HG03457 (cell line): Measurements from ENCODE around the gene PTGER1.
"Not testable (repeated sequence)": the region's sequence is repeated elsewhere in the genome, so short reads cannot be mapped to it uniquely, and the experiment has no call there.

Experiments used
- ATAC-seq: cut with Tn5 transposase; IDR thresholded peaks from one replicate; pipeline ENCODE4 v1.9.1; 2021; ENCODE audit warnings: moderate number of reproducible peaks; ENCODE audit not compliant: unreplicated experiment

PTGER1 gene

DNA sequence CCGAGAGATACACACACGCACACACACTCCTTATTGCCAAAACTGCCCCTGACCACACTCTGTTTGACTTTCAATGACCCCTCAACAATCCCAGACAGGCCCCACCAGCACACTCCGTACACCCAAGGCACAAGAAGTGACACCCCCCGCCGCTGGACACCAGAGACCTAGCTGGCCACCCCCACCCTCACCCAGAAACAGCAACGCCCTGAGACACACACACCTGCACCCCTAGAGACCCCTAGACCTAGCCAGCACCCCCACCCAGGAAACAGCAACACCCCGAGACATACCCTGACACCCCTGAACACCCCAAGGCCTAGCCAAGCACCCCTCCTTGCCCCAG, 1.1 kb upstream of the PTGER1 start:
- ATAC-seq: no peak

DNA sequence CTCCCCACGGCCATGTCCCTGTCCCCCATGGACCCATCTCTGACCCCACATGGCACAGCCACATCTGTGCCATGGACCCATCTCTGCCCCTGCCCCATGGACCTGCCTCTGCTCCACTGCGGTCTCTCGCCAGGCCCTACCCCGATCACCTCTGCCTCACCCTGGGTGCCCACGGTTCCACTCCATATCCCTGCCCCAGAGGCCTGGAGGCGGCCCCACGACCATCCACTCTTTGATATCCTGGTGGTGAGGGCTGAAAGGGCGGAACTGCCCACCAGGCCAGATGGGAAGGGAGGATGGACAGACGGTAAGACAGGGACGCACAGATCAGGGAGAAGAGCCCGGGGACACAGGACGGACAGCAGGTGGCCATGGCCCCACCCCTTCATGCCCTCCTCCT, 327 bp downstream of the PTGER1 start:
- no peak for ATAC-seq

DNA sequence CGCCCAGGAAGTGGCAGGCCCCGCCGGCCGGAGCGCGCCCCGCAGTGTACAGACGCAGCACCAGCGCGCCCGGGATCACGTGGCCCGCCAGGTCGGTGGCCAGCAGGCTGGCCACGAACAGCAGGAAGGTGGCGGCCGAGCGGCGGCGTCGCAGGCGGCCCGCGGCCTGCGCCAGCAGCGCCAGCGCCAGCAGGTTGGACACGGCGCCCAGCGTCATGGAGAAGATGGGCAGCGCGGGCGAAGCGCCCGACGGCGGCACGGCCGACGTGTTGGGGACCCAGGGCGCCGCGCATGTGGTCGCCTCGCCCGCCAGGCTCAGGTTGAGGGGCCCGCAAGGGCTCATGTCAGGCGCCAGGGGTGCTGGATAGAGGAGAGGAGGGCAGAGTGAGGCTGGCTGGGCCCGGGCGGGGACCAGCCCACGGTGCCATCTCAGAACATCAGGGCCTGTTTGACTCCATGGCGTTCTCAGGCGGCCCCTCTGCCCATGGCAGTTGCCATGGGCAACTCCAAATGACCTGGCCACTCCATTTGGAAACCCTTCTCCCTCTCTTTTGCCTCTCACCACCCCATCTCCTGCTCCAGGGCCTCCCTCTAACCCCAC, 1.1 kb downstream of the PTGER1 start:
- no peak for ATAC-seq

DNA sequence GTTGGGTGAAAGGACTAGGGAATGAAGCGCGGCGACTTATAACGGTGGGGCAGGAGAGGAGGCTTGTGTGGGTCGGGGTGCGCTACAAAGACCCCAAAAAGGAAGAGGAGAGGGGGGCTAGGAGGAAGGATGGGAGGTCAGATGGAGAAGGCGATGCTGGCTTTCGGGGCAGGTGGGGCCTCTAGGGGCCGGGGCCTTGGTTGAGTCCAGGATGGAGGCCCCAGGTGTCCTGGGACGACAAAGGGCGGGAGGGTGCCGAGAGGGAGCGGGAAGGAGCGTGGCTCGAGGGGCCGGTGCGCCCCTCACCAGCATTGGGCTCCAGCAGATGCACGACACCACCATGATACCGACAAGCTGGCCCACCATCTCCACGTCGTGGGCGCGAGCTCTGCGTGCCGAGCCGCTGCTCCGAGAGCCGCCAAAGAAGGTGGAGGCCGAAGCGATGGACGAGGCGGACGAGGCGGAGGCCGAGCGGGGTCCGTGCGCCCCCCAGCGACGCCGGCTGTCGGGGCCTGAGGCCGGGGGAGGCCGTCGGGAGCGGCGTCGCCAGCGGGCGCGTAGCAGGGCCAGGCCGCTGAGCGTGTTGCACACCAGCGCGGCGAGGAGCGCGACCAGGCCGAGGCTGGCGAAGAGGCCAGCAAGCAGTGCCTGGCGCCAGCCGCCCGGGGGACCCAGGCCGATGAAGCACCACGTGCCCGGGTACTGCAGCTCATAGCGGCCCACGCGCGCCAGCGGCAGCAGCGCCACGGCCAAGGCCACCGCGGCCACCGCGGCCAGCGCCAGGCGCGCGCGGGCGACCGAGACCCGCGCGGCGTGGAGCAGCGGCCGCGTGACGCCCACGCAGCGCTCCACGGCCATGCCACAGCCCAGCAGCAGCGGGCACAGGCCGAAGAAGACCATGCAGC, 1.8 kb downstream of the PTGER1 start:
- no peak for ATAC-seq

DNA sequence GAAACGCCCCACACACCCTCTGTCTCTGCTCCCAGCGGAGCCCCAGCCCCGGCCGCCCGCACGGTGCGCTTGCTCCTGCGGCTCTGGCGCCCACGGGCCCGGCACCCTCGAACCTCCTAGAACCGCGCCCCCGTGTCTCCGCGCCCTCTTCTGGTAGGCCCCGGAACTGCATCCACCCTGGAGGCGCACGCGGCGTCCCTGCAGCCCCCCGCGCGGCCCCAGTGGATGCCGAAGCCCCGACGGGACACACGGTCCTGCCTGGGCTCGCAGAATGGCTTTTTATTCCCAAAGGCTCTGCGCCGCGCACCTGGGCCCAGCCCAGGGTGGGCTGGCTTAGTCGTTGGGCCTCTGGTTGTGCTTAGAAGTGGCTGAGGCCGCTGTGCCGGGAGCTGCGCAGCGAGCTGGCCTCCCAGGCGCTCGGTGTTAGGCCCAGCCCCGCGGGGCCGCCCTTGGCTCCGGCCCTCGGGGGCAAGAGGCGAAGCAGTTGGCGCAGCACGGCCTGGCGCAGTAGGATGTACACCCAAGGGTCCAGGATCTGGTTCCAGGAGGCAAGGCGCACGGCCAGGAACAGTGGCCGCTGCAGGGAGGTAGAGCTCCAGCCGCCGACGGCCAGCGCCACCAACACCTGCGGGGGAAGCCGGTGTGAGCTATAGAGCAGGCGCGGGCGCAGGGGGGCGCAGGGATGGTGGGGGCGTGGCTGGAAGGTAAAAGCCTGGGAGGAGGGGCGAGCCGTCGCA, 2.8 kb downstream of the PTGER1 start:
- ATAC-seq: no peak

DNA sequence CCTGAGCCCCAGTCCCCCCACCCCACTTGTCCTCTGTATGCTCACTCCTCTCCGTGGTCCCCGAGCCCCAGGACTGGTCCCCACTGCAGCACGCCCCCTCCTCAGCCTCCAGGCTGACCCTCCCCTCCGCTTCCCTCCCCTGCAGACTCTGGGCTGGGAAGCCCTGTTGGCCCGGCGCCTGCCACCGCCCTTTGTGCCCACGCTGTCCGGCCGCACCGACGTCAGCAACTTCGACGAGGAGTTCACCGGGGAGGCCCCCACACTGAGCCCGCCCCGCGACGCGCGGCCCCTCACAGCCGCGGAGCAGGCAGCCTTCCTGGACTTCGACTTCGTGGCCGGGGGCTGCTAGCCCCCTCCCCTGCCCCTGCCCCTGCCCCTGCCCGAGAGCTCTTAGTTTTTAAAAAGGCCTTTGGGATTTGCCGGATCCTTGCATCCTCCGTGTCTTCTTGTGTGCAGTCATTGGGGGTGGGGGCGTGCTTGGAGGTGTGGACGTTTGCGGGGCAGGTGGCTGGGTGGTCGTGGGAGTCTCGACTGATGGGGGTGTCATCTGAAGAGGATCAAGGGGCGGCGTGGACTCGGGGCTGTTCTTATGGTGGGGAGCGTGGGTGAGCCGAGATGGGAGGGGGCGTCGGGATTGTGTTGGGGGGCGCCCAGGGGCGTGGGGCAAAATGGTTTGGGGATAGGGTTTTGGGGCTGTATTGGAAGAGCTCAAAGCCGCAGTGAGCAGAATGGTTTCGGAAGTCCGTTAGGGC, 3.5 kb downstream of the PTGER1 start:
- ATAC-seq: no peak

DNA sequence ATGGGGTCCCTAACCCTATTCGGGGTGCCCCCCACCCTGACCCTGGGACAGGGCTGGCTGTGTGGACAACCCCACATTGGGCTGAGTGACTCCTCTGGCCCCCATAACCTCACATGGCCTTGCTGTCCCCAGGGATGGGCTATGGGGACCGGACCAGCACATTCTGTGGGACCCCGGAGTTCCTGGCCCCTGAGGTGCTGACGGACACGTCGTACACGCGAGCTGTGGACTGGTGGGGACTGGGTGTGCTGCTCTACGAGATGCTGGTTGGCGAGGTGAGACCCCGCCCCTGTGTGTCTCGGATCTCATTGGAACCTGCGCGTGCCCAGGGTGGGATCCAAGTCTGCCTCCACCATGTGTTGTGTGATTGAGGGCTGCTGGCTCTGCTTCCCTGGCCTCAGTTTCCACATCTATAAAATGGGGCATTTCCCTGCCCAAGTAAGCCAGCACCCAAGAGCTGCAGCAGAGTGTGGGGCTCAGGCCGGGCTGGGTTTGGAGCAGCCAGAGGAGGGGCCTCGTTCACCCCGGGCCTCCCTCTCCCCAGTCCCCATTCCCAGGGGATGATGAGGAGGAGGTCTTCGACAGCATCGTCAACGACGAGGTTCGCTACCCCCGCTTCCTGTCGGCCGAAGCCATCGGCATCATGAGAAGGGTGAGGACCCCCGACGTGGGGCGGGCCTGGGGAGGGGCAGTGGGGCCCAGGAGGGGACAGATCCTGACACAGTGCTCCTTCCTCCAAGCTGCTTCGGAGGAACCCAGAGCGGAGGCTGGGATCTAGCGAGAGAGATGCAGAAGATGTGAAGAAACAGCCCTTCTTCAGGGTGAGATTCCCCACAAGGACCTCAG, 4.9 kb downstream of the PTGER1 start:
- ATAC-seq: no peak

DNA sequence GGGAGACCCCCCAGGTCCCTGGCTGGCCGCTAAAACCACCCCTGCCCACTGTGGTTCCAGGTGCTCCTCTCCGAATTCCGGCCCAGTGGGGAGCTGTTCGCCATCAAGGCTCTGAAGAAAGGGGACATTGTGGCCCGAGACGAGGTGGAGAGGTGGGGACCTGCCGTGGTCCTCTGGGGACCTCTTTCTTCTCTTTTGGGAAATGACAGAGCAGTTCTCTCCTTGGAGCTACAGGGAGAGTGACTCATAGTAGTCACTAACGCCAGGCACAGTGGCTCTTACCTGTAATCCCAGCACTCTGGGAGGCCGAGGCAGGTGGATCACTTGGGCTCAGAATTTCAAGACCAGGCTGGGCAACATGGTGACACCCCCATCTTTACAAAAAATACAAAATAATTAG, 7.3 kb downstream of the PTGER1 start:
- ATAC-seq: no peak

DNA sequence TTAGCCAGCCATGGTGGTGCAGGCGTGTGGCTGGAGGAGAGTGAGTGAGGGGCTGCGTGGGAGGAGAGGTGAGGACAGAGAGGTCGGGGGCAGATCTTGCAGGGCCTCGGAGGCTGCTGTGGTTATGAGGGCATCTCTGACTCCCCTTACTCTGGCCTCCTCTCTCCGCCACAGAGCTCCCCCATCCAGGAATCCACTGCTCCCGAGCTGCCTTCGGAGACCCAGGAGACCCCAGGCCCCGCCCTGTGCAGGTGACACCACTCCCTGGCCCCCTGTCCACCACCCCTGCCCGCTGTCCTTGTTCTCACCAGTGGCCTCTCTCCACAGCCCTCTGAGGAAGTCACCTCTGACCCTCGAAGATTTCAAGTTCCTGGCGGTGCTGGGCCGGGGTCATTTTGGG, 7.8 kb downstream of the PTGER1 start:
- ATAC-seq: no peak

DNA sequence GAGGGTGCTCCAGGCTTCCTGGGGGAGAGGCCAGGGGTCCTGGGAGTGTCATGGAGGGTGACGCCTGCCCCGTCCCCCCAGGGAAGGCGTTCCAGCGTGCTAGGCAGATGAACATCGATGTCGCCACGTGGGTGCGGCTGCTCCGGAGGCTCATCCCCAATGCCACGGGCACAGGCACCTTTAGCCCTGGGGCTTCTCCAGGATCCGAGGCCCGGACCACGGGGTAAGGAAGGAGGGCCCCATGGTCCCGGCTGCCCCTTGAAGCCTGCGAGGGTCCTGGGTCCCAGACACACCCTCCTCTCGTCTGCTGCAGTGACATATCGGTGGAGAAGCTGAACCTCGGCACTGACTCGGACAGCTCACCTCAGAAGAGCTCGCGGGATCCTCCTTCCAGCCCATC, 11.4 kb downstream of the PTGER1 start:
- ATAC-seq: no peak

DNA sequence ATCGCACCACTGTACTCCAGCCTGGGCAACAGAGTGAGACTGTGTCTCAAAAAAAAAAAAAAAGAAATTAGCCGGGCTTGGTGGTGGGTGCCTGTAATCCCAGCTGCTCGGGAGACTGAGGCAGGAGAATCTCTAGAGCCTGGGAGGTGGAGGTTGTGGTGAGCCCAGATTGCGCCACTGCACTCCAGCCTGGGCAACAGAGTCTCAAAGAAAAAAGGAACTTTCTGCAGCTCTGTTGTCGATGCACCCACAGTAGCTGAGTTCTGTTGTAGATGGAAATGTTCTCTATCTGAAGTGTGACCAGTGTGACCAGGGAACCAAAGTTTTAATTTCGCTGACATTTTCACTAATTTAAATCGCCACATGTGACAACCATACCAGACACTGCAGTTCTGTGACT, 12.8 kb downstream of the PTGER1 start:
- not testable (repeated sequence) for ATAC-seq

DNA sequence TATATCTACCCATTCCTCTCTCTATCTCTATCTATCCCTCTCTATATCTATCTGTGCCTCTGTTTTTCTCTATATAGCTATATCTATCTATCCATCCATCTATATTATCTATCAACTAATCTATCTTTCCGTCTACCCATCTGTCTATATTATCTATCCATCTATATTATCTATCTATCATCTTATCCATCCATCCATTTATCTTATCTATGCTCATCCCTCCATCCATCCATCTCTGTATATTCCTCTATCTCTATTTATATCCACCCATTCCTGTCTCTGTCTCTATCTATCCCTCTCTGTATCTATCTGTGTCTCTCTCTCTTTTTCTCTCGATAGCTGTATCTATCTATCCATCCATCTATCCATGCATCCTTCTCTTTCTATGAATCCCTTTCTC, 14.2 kb downstream of the PTGER1 start:
- ATAC-seq: no peak

DNA sequence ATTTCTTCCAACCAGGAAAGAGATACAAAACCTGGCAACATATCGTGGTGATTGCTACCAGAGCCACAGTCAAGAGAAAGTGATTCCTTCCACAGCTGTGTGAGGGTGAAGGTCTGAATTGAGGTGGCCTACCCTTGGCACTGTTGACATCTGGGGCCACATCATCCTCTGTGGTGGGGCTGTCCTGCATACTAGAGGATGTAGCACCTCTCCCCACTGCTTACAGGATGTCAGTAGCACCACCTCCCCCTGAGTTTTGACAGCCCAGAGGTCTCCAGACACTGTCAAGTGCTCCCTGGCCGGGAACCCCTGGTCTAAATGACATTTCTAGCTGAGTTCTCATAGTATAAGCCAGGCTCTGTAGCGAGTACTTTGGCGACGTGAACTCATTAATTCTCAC, 15.5 kb downstream of the PTGER1 start:
- ATAC-seq: no peak

DNA sequence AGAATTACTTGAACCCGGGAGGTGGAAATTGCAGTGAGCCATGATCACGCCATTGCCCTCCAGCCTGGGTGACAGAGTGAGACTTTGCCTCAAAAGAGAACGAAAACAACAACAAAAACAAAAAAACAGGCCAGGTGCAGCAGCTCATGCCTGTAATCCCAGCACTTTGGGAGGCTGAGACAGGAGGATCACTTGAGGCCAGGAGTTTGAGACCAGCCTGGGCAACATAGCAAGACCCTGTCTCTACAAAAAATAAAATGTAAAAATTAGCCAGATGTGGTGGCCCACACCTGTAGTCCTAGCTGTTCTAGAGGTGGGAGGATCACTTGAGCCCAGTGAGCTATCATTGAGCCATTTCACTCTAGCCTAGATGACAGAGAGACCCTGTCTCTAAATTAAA, 22.9 kb downstream of the PTGER1 start:
- not testable (repeated sequence) for ATAC-seq

DNA sequence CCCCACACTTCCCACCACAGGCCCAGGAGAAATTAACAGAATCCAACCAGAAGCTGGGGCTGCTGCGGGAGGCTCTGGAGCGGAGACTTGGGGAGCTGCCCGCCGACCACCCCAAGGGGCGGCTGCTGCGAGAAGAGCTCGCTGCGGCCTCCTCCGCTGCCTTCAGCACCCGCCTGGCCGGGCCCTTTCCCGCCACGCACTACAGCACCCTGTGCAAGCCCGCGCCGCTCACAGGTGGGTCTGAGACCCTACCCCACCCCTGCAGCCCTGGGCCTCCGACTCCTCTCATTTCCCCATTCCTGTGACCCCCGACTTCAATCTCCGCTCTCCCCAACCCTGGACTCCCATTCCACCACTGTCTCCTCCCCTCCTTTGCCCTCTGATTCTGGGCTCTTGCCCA, 24.3 kb downstream of the PTGER1 start:
- no peak for ATAC-seq

DNA sequence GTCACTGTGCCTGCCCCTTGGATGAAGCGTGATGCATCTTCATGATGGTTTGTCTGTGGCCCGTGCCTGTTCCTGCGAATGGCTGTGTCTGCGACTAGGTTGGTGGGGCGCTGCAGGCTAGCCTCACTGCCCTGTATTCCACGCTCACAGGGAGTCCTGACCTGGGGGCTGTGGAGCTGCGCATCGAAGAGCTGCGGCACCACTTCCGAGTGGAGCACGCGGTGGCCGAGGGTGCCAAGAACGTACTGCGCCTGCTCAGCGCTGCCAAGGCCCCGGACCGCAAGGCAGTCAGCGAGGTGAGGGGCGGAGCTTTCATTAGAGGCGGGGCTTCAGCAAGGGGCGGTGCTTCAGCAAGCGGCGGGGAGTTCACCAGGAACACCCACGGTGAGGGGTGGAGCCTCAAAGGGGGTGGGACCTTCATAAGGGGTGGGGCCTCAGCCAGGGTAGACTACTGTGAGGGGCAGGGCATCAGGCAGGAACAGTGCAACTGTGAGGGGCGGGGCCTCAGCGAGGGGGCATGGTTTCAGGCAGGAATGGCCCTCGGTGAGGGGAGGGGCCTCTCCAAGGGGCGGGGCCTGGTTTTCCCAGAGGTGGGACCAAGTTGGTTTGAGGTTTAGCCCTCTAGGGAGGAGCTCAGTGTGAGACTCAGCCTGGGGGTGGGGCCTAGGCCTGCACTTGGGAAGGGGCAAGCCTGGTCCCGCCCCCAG, 24.8 kb downstream of the PTGER1 start:
- ATAC-seq: no peak

DNA sequence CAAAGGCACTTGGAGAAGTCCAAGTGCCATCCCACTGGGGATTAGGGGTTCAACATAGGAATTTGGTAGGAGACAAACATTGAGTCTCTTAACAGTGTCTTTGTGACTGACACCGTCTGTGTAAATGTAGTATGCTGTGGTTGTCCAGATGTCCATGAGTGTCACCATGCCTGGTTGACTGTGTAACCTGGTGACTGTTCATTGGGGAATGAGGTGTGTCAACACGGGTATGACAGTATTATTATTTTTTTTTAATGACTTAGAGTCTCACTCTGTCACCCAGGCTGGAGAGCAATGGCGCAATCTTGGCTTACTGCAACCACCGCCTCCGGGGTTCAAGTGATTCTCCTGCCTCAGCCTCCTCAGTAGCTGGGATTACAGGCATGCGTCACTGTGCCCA, 25.8 kb downstream of the PTGER1 start:
- no peak for ATAC-seq

DNA sequence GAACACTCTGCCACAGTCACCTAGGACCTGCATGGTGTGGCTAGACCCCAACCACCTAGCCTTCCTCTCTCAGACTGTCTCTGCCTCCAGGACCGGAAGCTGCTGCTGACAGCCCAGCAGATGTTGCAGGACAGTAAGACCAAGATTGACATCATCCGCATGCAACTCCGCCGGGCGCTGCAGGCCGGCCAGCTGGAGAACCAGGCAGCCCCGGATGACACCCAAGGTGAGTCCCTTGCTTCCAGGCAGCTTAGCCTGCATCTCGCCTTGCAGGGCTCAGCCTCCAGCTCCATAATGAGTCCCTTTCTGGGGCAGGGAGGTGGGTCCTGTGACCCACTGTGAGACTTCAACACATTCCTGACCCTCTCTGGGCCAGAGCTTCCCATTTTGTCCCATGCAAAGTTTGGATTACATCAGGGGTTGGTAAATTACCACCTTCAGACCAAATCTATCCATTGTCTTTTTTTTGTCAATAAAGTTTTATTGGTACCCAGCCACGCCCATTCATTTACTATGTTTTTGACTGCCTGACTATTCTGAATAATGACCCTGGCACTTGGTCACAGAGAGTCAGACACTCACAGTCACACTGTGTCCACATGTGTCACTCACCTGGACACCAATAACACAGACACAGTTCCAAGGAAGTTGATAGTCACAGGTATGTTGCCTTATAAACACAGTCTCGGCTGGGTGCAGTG, 28.7 kb downstream of the PTGER1 start:
- ATAC-seq: no peak

DNA sequence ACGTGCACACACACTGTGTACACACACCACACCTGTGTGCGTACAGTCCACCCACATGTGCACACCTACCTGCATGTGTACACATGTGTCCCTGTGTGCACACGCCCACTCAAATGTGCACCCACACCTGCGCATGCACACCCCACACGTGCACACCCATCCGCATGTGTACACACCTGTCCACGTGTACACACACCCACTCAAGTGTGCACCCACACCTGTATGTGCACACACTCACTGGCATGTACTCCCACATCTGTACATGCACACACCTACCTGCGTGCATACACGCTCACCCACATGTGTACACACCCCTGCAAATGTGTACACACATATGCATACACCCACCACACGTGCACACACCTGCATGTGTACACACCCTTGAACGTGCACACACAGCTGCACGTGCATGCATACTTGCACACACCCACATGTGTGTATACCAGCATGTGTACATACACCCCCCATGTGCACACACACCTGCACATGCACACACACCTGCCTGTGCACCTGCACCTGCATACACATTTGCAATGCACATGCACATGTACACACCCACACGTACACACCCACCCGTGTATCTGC, 31.4 kb downstream of the PTGER1 start:
- ATAC-seq: no peak
